GM19328 (cell line): ENCODE results near the gene ID2.
"Not testable (repeated sequence)": the region's sequence is repeated elsewhere in the genome, so short reads cannot be mapped to it uniquely, and the experiment has no call there.

Source experiments
- ATAC-seq: cut with Tn5 transposase; IDR thresholded peaks from one replicate; pipeline ENCODE4 v1.9.1; 2021; ENCODE audit warnings: mild to moderate bottlenecking, moderate library complexity; ENCODE audit not compliant: unreplicated experiment

Gene ID2

DNA sequence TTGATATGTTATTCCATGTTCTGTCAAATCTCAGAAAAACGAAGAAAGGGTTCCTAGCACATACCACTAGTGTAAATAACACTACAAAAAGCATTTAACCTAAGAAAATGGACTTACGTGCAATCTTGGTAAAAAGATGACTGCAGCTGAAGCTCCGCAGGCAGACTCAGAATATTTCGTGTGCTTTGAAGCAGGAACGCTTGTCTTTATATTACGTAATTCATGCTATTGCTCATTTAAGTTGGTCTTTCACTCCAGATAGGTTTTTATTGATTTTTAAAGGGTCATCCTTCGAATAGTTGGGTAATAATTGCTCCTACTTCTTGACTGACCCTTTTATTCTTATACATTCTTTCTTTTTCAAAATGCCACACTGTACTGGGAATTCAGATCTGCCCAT is 44.0 kb downstream of the ID2 start:
- no peak for ATAC-seq

DNA sequence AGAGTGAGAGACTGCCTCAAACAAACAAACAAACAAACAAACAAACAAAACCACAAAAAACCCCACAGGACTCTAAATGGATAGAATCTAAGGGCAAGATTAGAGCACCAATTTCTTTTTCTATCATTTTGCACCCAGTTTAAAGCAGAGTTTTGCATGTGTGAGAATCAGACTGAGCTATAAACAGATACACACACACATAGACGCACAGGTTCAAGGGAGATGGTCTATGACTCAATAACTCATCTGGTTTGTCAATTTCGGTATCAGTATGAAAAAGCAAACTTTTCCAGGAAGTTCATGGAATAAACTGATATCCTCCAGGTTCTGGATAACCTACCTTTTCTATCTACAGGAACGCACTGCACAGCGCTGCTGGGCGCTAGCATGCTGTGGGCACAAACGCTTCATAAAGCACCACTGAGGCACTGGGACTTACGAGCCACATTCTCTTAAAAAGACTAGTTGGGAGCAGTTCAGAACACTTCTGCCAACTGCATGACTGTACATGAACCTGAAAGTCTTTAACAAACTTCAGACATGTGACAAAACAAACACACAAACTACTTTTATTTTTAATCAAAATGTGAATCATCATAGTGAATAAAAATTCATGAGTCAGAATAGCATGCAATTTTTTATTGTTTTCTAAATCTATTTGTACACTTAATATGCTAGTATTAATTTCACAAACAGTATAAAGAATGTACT is 46.6 kb downstream of the ID2 start:
- no peak for ATAC-seq

DNA sequence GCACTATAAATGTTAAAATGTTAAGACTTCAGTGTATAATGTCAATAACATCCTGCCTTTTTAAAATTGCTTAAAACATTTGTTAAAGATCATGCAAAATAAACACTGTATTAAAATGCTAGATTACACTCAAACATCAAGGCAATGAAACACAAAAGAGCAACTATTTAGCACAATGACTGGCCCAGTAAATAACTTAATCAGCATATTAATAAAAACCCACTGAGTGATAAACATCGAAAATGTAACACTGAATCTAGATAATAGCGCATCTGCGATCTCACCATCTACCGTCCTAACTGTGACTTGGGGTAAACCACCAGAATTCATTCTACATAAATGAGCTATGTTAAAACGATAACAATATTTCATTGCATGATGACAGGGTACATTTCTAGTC is 47.2 kb downstream of the ID2 start:
- ATAC-seq, result not testable (repeated sequence)

DNA sequence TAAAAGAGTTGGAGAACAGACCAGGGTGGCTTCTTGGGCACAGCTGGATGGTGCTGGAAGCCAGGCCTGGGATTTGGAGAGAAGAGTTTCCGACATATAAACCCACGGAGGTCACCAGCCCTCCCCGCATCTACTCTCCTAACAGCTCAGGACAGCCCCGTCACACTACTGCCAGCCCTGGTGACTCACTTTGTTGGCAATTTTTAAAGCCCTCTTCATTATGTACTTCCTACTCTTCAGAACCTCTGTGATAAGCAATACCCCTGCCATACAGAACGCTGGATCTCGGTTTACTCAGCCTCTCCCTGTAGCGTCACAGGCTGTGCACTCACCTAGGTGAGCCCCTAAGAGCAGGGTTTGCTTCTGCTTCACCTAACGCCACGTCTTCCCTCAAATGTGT is 48.1 kb downstream of the ID2 start:
- no peak for ATAC-seq

DNA sequence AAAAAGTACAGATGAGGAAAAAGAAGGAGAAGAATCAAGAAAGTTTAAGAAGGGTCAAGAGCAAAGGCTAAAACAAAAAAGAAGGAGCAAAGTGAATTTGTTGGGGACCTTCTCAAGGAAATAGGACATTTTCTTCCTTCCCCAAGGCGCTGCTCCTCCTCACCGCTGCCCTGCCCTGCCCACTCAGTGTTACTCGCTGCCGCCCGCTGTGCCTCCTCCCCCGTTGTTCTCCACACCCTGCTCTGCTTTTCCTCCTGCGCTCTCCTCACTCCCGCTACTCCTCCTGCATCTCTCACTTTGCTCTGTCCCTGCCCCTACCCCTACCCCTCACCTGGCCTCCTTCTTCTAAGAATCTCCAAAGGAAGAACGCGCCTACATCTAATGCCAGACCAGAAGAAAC is 50.7 kb downstream of the ID2 start:
- ATAC-seq, result no peak
